Stimulated activated CD8-positive, alpha-beta memory T cell treated with anti-CD3 and anti-CD28 coated beads, Interleukin-12 subunit alpha, Interleukin-12 subunit beta, amount 100 ng/mL, for 24 hours (primary cell): Measurements from ENCODE around the gene VPS35L.

Experiments used
- DNase-seq: peaks from one replicate; pipeline ENCODE4 v3.0.0-alpha.2; 2020; ENCODE audit errors: extremely low read depth

The VPS35L gene

GRCh38 chr16:19691161-19691711 is 135.7 kb downstream of the VPS35L start:
- no peak for DNase-seq

- DNase-seq: no peak
Observed at GRCh38 chr16:19694989-19695388, 139.5 kb downstream of the VPS35L start.

DNA sequence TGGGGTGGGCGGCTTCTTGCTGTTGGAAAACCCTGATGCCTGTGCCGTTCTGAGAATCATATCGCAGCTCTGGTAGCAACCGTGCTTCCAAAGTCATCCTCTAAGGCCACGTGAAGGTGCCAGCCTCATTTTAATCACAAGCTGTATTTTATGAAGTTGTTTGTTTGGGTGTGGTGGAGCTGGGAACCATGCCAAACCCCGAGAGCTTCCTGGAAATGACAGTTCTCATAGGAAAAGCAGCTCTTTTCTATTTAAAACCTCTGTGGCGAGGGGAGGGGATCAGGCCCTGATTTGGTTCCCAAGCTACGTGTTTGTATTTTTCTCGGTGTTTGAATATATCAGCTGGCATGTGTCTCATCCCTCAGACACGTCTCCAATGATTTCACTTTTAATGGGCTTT is 140.8 kb downstream of the VPS35L start:
- DNase-seq: no peak

DNA sequence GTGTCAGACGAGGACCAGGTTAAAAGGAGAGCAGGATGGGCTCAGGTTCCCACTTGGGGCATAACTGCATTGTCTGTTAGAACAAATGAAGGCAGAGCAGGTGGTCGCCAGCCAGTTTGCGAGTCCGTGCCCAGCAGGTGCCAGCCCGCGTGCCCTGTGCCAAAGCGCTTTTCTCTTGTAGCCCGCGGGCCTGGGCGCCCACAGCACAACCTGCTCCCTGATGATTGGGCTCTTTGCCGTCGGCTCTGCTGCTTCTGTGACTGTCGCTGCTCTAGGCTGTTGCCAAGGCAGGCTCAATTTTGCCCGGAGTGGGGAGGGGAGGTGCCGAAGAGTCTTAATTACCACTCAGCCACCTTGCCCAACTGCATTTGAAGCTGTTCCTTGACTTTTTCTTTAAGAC is 141.5 kb downstream of the VPS35L start:
- no peak for DNase-seq

DNA sequence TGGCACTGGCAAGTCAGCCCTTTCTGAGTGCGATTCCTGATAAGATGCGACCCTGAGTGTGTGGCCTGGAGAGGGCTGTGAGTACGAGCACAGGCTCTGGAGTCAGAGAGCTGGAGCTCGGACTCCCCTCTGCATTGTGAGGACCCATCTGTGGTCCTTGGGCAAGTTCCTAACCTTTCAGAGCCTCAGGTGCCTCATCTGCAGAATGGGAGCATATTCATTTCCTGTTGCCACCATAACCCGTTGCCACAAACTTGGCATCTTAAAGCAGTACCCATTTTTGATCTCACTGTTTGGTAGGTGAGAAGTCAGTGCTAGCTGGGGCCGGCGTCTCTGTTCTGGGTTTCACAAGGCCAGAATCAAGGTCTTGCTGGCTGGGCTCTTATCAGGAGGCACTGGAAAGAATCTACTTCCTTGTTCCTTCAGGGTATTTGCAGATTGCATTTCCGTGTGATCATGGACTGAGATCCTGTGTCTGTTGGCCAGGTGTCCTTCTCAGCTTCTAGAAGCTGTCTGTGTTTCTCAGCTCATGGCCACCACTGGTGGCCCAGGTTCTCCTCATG is 142.3 kb downstream of the VPS35L start:
- no peak for DNase-seq

DNA sequence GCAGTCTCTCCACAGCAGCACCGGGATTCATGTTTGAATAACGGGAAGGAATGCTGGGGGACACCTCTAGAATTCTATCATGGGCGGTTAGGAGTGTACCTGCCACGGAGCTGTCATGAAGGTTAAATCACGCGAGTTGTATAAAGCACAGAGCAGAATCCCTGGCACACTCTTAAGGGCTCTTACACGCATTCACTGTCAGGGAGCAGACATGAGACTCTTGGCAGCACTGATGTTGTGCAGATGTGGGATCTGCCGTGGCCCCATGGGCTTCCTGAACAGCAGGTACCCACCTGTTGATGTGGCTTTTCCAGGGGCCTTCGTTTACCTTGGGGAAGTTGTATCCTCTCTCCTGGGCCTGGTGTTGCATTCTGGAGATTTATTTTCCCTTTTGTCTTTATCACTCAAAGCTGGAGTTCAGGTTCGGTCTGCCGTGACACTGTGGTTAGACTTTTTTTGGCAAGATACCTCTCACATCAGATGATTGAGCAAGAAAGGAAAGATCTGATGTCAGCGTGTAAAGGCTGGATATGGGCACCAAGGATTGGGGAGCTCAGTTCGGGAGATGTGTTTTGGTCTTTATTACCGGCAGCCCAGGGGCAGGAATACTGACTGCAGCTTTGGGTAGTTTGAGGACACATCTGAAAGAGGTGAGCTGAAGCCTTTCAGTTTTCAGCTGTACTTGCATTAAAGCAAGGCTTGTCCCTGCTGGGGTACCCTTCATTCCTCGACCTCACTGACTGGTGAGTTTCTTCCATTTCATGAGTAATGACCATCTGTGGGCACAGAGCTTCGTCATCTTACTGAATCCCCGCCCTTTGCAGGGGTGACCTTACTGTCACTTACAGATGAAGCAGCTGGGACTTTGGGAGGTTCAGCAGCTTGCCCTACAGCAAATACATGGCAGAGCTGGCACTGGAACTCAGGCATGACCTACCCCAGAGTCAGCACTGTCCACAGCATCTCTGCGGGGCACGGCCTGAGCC is 143.3 kb downstream of the VPS35L start:
- no peak for DNase-seq

- DNase-seq: no peak
Observed at GRCh38 chr16:19699472-19699871, 144.0 kb downstream of the VPS35L start.

DNA sequence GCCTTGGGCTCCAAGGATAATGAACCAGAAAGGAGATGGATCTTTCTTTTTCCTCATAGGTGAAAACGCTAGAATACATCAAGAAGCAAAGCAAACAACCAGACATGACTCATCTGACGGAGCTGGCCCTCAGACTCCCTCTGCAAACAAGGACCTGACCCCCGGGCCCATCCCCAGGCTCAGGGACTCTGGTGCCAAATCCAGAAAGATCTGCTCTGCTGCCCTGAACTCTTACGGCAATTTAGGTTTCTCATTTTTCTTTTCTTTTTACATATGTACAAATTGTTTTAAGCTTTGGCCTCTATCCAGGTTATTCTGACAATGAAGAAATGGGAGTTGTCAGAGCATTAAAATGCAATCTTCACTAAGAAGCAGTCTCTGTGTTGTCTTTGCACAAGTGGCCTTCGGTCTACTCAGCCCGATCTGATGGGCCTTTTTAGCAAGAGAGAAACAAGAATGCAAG is 144.8 kb downstream of the VPS35L start:
- no peak for DNase-seq

DNA sequence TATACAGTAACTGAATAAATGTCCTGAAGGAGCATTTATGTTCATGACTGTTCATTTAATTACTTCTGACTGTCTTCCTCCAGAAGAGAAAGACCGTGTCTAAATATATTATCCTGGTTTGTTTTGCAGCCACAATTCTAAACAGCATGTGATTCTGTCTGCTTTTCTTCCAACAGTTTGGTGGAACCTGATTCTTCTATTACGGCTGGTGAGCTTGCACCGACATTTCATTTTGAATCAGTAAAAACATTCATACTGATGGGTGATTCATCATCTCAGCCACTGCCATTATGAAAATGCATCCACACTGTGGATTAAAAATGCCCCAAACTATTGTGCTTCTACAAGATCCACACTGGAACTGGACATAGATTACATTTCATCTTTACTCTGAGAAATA is 145.6 kb downstream of the VPS35L start:
- no peak for DNase-seq

- no peak for DNase-seq
Observed at GRCh38 chr16:19703172-19703889, 147.8 kb downstream of the VPS35L start.

- DNase-seq: no peak
Observed at GRCh38 chr16:19704321-19705145, 149.0 kb downstream of the VPS35L start.

GRCh38 chr16:19705146-19705501 is 149.6 kb downstream of the VPS35L start:
- no peak for DNase-seq

GRCh38 chr16:19705843-19706242 is 150.3 kb downstream of the VPS35L start:
- DNase-seq: no peak

- DNase-seq: no peak
Observed at GRCh38 chr16:19706846-19707245, 151.3 kb downstream of the VPS35L start.

GRCh38 chr16:19707569-19708295 is 152.2 kb downstream of the VPS35L start:
- no peak for DNase-seq

DNA sequence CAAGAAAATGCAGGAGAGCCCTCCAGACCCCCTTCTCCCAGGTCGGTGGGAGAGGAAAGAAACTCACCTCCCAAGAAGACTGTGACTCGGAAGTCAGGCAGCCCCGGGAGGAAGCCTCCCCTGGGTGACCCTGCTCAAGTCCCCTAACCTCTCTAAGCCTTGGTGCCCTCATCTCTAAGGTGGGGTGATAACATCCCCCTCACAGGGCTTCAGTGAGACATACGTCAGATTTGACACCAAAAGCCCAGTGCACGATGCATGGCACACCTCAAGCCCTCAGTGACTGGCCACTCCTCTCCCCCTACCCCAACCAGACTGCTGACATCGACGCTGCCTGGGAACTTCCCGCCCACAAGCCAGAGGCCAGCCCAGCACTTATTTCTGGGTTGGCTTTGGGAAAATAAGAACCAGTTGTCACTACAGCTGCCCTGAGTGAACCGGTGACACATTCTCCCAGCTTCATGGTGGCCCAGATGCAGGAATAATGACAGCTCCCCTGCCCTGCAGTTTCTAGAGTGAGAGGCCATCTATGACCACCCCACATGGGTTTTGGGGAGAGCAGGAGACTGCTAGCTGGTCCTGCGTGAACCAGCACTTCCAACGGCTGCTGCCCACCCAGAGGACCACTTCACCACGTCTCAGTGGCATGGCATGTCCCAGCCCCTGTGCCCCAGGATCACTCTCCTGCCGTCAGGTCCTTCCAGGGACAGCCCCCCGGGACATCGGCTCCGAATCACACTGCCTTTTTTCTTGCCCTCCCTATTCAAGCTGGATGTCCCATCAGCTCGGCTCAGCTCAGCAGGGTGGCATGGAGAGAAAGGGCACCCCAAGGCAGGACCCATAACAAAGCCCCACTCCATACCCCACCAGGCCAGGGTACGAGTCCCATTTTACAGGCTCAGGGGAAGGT is 153.0 kb downstream of the VPS35L start:
- no peak for DNase-seq

DNA sequence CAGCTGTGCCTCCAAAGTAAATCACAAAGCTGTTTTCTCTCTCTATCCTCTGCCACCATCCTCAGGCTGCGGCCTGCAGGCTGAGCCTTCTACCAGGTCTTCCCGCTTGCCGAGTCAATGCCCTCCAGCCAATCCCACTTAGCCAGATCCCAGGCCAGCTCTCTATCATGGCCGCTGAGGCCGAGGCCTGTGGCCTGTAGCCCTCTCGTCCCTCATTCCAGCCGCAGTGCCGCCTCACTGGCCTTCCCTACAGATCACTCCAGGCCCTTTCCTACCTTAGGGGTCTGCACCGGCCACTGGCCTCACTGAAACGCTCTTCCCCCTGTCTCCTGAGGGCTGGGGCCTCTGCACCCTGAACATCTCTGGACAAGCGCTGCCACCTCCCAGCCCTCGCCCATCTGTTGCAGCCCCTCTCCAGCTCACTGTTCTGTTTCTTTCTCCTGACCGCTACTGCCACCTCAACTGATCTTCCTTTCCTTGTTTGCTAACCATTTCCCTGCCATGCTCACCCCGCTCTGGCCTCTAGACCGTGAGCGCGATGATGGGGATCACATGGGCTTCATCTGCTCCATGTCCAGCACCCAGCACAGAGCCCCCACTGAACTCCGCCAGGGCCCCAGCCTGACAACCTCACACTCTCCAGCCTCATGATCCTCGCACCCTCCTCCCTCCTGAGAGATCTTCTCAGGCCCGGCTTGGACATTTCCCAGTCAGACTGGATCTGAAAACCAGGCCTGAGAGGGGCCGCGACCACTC is 154.1 kb downstream of the VPS35L start:
- DNase-seq: no peak

GRCh38 chr16:19710191-19710908 is 154.8 kb downstream of the VPS35L start:
- no peak for DNase-seq
